ENCODE results near the gene ALDH1L1.

- TF ChIP-seq CTCF (IDR thresholded peaks at IDR 0.05; ENCODE audit: control extremely low read depth in 1 of 3, insufficient read depth in 1 of 3, low read depth in 1 of 3, low read length in 3 of 3) (no peak), CEBPB (IDR thresholded peaks at IDR 0.05; ENCODE audit: low read depth, low read length) (no peak), RAD21 (IDR thresholded peaks at IDR 0.05 in 1 of 2, conservative IDR thresholded peaks at IDR 0.05 in 1 of 2; ENCODE audit: low read depth in 2 of 2, low read length in 2 of 2) (no peak), MAFK (IDR thresholded peaks at IDR 0.05; ENCODE audit: low read depth, low read length) (no peak), EZH2 (IDR thresholded peaks at IDR 0.05; ENCODE audit: low read depth, low read length, severe bottlenecking) (no peak)
Measured at GRCh38 chr3:126160243-126161210, 19.9 kb downstream of the ALDH1L1 start.
